Astrocyte of the hippocampus (primary cell): Measurements from ENCODE around the gene BCAT1.
"Not testable (repeated sequence)": the region's sequence is repeated elsewhere in the genome, so short reads cannot be mapped to it uniquely, and the experiment has no call there.

Experiments
- DNase-seq: peaks from one replicate; pipeline ENCODE4 v3.0.0; 2011; ENCODE audit warnings: low read depth, low spot score

The BCAT1 gene

GRCh38 chr12:24956351-24956750 is 7.5 kb upstream of the BCAT1 start:
- not testable (repeated sequence) for DNase-seq

- no peak for DNase-seq
Observed at GRCh38 chr12:24955853-24956252, 7.0 kb upstream of the BCAT1 start.

- no peak for DNase-seq
Observed at GRCh38 chr12:24955389-24955788, 6.5 kb upstream of the BCAT1 start.

GRCh38 chr12:24954261-24954660 is 5.4 kb upstream of the BCAT1 start:
- DNase-seq: no peak

GRCh38 chr12:24952389-24952788 is 3.5 kb upstream of the BCAT1 start:
- DNase-seq: no peak

- no peak for DNase-seq
Observed at GRCh38 chr12:24950231-24950834, 1.4 kb upstream of the BCAT1 start.

GRCh38 chr12:24948420-24948756 is 513 bp downstream of the BCAT1 start:
- DNase-seq: peak; percentile 64

GRCh38 chr12:24947541-24948419 is 1.1 kb downstream of the BCAT1 start:
- peak; percentile 40 for DNase-seq

- DNase-seq: no peak
Observed at GRCh38 chr12:24945845-24946244, 3.1 kb downstream of the BCAT1 start.

GRCh38 chr12:24945039-24945438 is 3.9 kb downstream of the BCAT1 start:
- no peak for DNase-seq

- DNase-seq: no peak
Observed at GRCh38 chr12:24944601-24944975, 4.3 kb downstream of the BCAT1 start.

- DNase-seq: peak; percentile 65
Observed at GRCh38 chr12:24943947-24944600, 4.8 kb downstream of the BCAT1 start.

GRCh38 chr12:24940157-24940556 is 8.7 kb downstream of the BCAT1 start:
- DNase-seq: no peak

GRCh38 chr12:24939551-24939950 is 9.3 kb downstream of the BCAT1 start:
- not testable (repeated sequence) for DNase-seq

- no peak for DNase-seq
Observed at GRCh38 chr12:24938341-24938740, 10.6 kb downstream of the BCAT1 start.

GRCh38 chr12:24937553-24938244 is 11.2 kb downstream of the BCAT1 start:
- DNase-seq: peak; percentile 25

GRCh38 chr12:24933694-24934407 is 15.1 kb downstream of the BCAT1 start:
- no peak for DNase-seq

GRCh38 chr12:24931666-24932405 is 17.1 kb downstream of the BCAT1 start:
- DNase-seq: no peak

GRCh38 chr12:24929953-24930352 is 18.9 kb downstream of the BCAT1 start:
- DNase-seq: no peak

- not testable (repeated sequence) for DNase-seq
Observed at GRCh38 chr12:24928533-24929306, 20.2 kb downstream of the BCAT1 start.
